HG03442 (cell line): Measurements from ENCODE around the gene VWCE.

Source experiments
- ATAC-seq: cut with Tn5 transposase; IDR thresholded peaks from one replicate; pipeline ENCODE4 v1.9.1; 2021; ENCODE audit warnings: mild to moderate bottlenecking, moderate library complexity; ENCODE audit not compliant: unreplicated experiment

Gene VWCE

GRCh38 chr11:61328351-61328750 is 33.2 kb upstream of the VWCE start:
- ATAC-seq: no peak

DNA sequence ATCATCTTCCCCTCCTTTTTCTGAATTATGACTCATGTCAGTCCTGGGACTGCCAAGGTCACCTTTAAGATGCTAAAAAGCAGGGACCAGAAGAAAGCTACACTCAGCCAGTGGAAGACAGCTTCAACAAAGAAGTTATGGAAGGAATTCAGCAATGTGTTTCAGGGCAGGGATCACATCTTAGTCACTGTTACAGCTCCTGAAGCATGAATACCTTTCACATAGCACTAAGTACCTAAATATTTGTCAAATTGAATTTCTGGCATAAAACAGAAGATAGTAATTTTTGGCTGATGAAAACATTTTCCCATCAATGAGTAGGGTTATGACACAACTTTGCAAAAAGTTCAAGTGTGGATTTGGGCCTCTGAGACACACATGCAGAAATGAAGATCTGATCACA is 32.6 kb upstream of the VWCE start:
- ATAC-seq: no peak

GRCh38 chr11:61325649-61326414 is 30.7 kb upstream of the VWCE start:
- no peak for ATAC-seq

DNA sequence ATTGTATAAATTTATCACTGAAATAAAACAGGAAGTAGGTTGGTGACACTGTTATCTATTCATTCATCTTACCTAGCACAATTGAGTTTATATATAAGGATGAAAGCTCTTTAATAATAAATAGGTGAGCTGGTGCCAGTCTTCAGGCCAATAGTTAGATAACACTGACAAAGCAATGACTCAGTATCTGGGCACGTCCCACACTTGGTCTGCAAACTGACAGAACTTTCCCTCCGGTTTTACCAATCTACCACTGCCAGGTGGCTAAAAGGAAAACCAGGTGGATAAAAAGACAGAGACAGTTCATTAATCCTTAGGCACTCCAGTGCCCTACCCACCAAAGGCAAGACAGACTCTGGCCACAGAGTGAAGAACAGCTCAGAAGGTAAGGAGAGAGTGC is 20.1 kb upstream of the VWCE start:
- ATAC-seq: no peak

DNA sequence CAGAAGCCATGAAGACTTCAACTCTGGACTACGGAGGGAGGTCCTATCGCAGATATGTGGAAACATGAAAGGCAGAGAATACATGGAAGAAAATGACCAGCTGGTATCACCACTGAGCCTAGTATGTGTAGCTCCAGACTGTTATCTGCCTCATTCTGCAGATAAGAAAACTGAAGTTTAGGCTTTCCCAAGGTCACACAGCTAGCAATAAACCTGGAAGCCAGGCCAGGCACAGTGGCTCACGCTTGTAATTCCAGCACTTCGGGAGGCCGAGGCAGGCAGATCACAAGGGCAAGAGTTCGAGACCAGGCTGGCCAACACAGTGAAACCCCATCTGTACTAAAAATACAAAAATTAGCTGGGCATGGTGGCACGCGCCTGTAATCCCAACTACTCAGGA is 15.6 kb upstream of the VWCE start:
- ATAC-seq: no peak

GRCh38 chr11:61309739-61310138 is 14.6 kb upstream of the VWCE start:
- no peak for ATAC-seq

DNA sequence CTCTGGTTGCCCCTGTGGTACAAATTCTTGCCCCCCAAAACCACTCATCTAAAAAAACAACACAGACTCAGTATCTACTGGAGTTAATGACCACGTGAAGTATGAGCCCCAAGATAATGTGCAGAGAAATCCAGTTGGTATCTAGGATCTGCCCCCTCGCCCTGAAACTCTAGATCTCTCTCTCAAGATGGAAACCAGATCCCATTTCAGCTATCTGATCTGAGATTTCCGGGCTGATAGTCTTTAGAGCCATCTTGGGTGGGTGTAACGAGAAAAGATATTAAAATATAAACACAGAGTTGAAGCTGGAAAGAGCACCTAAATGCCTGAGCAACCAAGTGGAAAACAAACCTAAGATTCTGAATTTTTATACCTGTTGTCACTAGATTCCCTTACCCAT is 14.0 kb upstream of the VWCE start:
- ATAC-seq: no peak

- ATAC-seq: no peak
These were observed 12.2 kb upstream of the VWCE start for GRCh38 chr11:61307354-61307753.

GRCh38 chr11:61306221-61306620 is 11.1 kb upstream of the VWCE start:
- ATAC-seq: no peak

- ATAC-seq: no peak
These were observed 10.3 kb upstream of the VWCE start for GRCh38 chr11:61305417-61305816.

- no peak for ATAC-seq
These were observed 8.6 kb upstream of the VWCE start for GRCh38 chr11:61303725-61304124.

- no peak for ATAC-seq
These were observed 7.4 kb upstream of the VWCE start for GRCh38 chr11:61302550-61302949.

GRCh38 chr11:61298663-61299244 is 3.6 kb upstream of the VWCE start:
- no peak for ATAC-seq

- no peak for ATAC-seq
These were observed 2.6 kb upstream of the VWCE start for GRCh38 chr11:61297746-61298145.

DNA sequence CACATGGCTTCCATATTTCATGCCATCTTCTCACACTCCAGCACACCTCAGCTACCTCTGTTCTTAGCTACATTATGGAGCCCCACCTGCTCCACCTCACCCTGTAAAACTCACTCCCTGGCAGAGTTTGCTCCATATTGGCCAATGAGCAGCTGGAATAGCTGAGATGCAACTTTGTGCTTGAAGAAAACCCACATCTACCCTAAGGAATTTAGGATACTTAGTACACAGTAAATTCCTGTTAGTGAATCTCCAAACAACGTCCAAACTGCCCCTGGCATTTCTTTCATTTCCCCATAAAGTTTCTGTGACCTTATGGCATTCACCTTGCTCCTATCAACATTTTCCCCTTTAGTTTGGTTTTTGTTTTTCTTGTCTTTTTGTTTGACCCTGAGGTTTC is 2.2 kb upstream of the VWCE start:
- no peak for ATAC-seq

DNA sequence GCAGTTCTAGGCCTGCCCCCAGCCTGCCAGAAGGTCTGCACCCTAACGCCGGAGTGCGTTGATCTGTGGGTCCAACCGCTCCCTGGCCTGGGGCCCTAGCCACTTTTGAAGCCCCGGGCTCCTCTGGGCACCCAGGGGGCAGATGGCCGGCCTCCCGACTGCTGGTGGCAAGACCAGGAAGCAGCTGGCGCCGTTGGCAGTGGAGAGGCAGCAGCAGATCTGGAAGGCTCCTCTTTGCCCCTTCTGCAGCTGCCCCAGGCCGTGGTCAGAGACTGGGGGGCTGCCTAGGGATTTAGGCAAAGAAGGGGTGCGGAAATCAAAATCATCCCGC is 445 bp upstream of the VWCE start:
- ATAC-seq: no peak

DNA sequence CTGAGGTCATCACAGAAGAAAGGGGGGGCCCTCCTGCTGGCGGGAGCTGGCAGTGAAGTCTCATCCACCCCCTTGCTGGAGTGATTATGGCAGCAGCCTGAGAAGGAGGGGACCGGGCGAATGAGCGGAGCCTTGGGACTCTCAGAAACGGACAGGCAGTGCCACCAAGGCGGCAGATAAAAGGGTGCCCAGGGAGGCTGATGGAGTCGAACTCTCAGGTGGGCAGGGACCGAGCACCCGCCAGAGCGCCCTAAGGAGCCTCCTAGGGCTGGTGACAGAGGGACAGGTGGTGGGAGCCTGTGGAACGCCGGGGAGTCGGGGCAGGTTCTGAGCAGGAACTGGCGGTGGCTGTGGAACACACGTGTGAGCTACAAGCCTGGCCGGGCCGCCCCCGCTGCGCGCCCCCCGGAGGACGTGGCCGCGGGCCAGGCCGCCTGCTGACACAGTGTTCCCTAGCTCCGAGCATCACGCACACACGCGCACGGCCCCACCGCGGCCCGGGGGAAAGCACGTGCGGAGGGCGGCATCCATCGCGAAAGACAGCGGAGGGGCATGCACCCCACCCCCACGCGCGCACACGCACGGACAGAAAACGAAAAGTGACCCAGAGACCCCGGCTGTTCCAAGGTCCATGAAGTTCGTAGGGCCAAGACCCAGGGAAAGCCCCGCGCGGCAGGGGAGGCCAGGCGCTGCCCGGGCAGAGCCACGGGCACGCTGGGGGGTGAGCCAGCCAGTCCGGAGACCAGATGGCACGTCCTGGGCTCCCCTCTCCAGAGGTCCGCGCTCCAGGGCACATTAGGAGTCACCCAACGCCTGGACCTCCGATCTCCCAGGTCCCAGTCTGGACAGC is 1.0 kb downstream of the VWCE start:
- peak; percentile 25 for ATAC-seq

DNA sequence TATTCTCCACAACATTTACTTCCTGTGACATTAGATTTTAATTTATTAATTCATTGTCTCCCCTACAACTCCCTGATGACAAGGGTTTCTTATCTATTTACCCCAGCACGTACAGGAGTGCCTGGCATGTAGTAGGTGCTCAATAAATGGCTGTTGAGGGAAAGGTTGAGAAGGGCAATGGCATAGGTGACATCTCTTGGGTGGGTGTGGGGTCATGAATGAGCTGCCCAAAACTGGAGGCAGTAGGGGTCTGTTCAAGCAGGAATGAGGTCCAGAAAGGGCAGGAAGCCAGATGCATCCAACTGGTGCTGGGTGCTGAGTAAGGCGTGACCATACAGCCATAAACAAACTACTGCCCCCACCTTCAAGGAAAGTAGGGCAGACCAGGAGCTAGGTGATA is 2.8 kb downstream of the VWCE start:
- no peak for ATAC-seq

- ATAC-seq: no peak
These were observed 4.0 kb downstream of the VWCE start for GRCh38 chr11:61290905-61291690.

GRCh38 chr11:61287338-61287977 is 7.7 kb downstream of the VWCE start:
- ATAC-seq: no peak

- ATAC-seq: no peak
These were observed 11.5 kb downstream of the VWCE start for GRCh38 chr11:61283613-61284012.
